ENCODE data around the gene SERPINH1. TPM values are rescaled to one million over a fixed set of nuclear protein-coding genes. Genes with fewer than 3 reads are reported as not detected.

SERPINH1 gene
- total RNA-seq, 1 donor from 2014 or later: 24.1 TPM

- no peak overlapping the region for H3K4me3 Mint-ChIP-seq
- H3K9me3 Mint-ChIP-seq: no peaks in the 10 kb centered on the region
- DNase-seq (ENCODE audit: low spot score): no peak
- intact Hi-C loops (cut with micrococcal nuclease): no loop called here
- H3K36me3 Mint-ChIP-seq (ENCODE audit: low read depth): peaks cover under 1% of the 10 kb centered on the region
- no peak overlapping the region for H3K27ac Mint-ChIP-seq
- H3K4me1 Mint-ChIP-seq (ENCODE audit: low read depth): peaks cover 7% of the 10 kb centered on the region
- peaks cover 20% of the 10 kb centered on the region for H3K27me3 Mint-ChIP-seq (ENCODE audit: insufficient read depth)
These were observed 27.9 kb downstream of the SERPINH1 start for GRCh38 chr11:75589933-75590332.

DNA sequence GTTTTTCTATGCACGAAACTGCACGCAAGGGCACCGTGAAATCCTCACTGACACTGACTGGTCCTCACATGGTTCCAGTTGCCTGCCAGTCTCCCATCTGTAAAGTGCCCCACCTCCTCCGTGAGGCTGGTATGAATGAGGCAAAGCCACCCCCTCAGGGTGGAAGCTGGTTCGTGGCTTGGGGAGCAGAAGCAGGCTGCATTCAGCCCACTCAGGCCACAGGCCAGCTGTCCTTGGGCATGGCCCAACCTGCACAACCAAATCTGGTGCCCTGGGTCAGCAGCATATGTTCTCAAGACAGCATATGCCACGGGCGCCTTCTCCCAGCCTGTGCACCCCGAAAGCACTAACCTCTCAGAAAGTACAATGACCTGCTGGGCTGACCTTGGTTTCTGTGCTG lies 29.3 kb downstream of the SERPINH1 start:
- Mint-ChIP-seq H3K4me3 (no peak overlapping the region), H3K27me3 (ENCODE audit: insufficient read depth) (peaks cover 23% of the 10 kb centered on the region), H3K36me3 (ENCODE audit: low read depth) (no peaks in the 10 kb centered on the region), H3K4me1 (ENCODE audit: low read depth) (peaks cover 7% of the 10 kb centered on the region), H3K27ac (no peak overlapping the region), H3K9me3 (no peaks in the 10 kb centered on the region)
- intact Hi-C loops (cut with micrococcal nuclease): no loop called here
- DNase-seq (ENCODE audit: low spot score): no peak

DNA sequence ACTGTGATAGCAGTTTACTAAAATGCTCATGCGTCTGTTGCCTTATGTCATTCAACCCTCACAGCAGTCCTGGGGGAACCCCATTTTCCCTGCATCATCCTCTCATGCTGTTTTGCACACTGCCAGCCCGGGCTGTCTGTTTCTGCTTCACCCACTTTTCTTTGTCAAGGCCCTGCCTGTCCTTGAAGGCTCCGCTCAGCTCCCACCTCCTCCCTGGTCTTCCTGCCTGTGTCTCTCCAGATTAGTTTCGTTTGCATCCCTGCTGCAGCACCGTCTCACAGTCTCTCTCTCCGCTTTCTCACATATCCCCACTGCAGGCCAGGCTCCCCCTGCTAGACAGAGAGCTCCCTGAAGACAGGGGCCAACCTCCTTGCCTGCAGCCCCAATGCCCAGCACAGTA lies 29.9 kb downstream of the SERPINH1 start:
- Mint-ChIP-seq H3K4me1 (ENCODE audit: low read depth) (peaks cover 7% of the 10 kb centered on the region), H3K27me3 (ENCODE audit: insufficient read depth) (peaks cover 23% of the 10 kb centered on the region), H3K4me3 (no peak overlapping the region), H3K27ac (no peak overlapping the region), H3K36me3 (ENCODE audit: low read depth) (no peaks in the 10 kb centered on the region), H3K9me3 (no peaks in the 10 kb centered on the region)
- intact Hi-C loops (cut with micrococcal nuclease): no loop called here
- DNase-seq (ENCODE audit: low spot score): no peak

- H3K9me3 Mint-ChIP-seq: no peaks in the 10 kb centered on the region
- no peaks in the 10 kb centered on the region for H3K36me3 Mint-ChIP-seq (ENCODE audit: low read depth)
- no peak overlapping the region for H3K4me3 Mint-ChIP-seq
- intact Hi-C loops (cut with micrococcal nuclease): no loop called here
- peaks cover 7% of the 10 kb centered on the region for H3K4me1 Mint-ChIP-seq (ENCODE audit: low read depth)
- H3K27me3 Mint-ChIP-seq (ENCODE audit: insufficient read depth): peaks cover 21% of the 10 kb centered on the region
- no peak overlapping the region for H3K27ac Mint-ChIP-seq
- DNase-seq (ENCODE audit: low spot score): no peak
These were observed 30.7 kb downstream of the SERPINH1 start for GRCh38 chr11:75592715-75593114.

DNA sequence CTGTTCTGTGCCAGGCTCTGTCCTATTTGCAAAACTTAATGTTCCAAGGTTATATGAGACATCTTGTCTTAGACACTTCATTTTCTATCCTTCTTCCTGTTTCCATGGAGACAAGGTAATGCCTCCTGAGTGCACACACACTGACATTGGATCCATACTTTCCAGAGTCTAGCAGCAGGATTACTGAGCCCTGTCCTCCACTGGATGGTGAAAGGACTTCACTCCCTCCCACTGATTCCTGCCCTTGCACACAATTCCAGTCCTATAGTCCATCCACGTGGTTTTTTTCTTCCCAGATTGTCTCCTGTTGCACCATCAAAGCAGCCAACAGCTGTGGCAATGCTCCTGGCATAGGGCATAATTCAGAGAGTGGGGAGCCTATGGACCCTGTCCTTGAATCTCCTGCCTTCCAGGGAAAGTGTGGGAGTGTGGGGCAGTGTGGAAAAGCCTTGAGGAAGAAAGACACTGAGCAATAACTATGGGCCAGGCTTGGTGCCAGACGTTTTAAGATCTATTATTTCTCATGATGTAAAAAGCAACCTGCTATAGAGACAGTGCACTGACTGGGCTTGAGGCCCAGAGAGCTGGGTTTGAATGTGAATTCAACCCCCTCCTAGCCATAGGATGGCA lies 31.3 kb downstream of the SERPINH1 start:
- no peak for DNase-seq (ENCODE audit: low spot score)
- H3K36me3 Mint-ChIP-seq (ENCODE audit: low read depth): no peaks in the 10 kb centered on the region
- H3K4me1 Mint-ChIP-seq (ENCODE audit: low read depth): peaks cover 7% of the 10 kb centered on the region
- H3K9me3 Mint-ChIP-seq: no peaks in the 10 kb centered on the region
- no peak overlapping the region for H3K4me3 Mint-ChIP-seq
- intact Hi-C loops (cut with micrococcal nuclease): no loop called here
- no peak overlapping the region for H3K27ac Mint-ChIP-seq
- H3K27me3 Mint-ChIP-seq (ENCODE audit: insufficient read depth): peaks cover 21% of the 10 kb centered on the region

GRCh38 chr11:75594211-75594610 lies 32.2 kb downstream of the SERPINH1 start:
- intact Hi-C loops (cut with micrococcal nuclease): no loop called here
- H3K4me1 Mint-ChIP-seq (ENCODE audit: low read depth): peaks cover 7% of the 10 kb centered on the region
- H3K27me3 Mint-ChIP-seq (ENCODE audit: insufficient read depth): peaks cover 21% of the 10 kb centered on the region
- H3K27ac Mint-ChIP-seq: no peak overlapping the region
- H3K4me3 Mint-ChIP-seq: no peak overlapping the region
- no peaks in the 10 kb centered on the region for H3K9me3 Mint-ChIP-seq
- no peaks in the 10 kb centered on the region for H3K36me3 Mint-ChIP-seq (ENCODE audit: low read depth)
- no peak for DNase-seq (ENCODE audit: low spot score)

GRCh38 chr11:75595429-75595828 lies 33.4 kb downstream of the SERPINH1 start:
- no peak overlapping the region for H3K4me3 Mint-ChIP-seq
- H3K27ac Mint-ChIP-seq: no peak overlapping the region
- H3K36me3 Mint-ChIP-seq (ENCODE audit: low read depth): no peaks in the 10 kb centered on the region
- no peaks in the 10 kb centered on the region for H3K9me3 Mint-ChIP-seq
- DNase-seq (ENCODE audit: low spot score): no peak
- peaks cover 7% of the 10 kb centered on the region for H3K4me1 Mint-ChIP-seq (ENCODE audit: low read depth)
- peaks cover 18% of the 10 kb centered on the region for H3K27me3 Mint-ChIP-seq (ENCODE audit: insufficient read depth)
- intact Hi-C loops (cut with micrococcal nuclease): no loop called here

DNA sequence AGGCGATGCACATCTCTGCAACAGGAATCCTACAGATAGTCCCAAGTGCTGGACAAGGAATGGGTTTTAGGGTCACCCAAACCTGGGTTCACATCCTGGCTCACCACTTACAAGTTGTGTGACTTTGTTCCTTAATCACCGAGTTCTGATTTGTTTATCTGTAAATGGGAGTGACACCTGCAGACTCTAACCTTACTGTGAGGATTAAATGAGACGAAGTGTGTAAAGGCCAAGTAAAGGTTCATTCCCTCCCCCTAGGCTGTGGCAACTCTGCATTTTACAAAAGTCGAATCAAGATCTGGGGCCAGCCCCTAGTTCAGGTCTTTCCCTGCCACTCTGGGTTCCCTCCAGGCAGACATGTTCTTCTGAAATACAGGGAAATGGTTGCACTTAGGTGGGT lies 34.9 kb downstream of the SERPINH1 start:
- intact Hi-C loops (cut with micrococcal nuclease): no loop called here
- Mint-ChIP-seq H3K27ac (no peak overlapping the region), H3K4me3 (no peak overlapping the region), H3K27me3 (ENCODE audit: insufficient read depth) (peaks cover 21% of the 10 kb centered on the region), H3K36me3 (ENCODE audit: low read depth) (no peaks in the 10 kb centered on the region), H3K9me3 (no peaks in the 10 kb centered on the region), H3K4me1 (ENCODE audit: low read depth) (peaks cover 7% of the 10 kb centered on the region)
- DNase-seq (ENCODE audit: low spot score): no peak

GRCh38 chr11:75597636-75598035 lies 35.6 kb downstream of the SERPINH1 start:
- no peak overlapping the region for H3K27ac Mint-ChIP-seq
- H3K4me3 Mint-ChIP-seq: no peak overlapping the region
- H3K27me3 Mint-ChIP-seq (ENCODE audit: insufficient read depth): peaks cover 20% of the 10 kb centered on the region
- no peaks in the 10 kb centered on the region for H3K36me3 Mint-ChIP-seq (ENCODE audit: low read depth)
- intact Hi-C loops (cut with micrococcal nuclease): no loop called here
- H3K4me1 Mint-ChIP-seq (ENCODE audit: low read depth): peaks cover 5% of the 10 kb centered on the region
- no peaks in the 10 kb centered on the region for H3K9me3 Mint-ChIP-seq
- DNase-seq (ENCODE audit: low spot score): no peak

DNA sequence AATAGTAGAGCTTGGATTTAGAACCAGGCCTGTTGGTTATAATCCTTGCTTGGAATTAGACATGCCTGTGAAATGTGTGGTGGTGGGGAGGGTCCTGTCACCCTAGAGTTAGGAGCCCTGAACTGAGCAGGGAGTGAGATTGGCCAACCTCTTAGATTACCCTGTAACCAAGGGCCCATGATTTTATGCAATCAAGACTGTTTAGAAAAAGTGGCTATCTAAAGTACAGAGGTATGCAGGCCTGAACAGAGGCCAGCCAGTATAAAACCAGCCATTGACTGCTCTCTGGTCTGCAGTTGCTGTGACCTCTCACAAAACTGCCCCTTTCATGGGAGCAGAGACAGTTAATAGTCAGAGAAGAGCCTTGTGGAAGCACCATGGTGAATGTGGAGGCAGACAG lies 36.2 kb downstream of the SERPINH1 start:
- H3K27me3 Mint-ChIP-seq (ENCODE audit: insufficient read depth): peaks cover 17% of the 10 kb centered on the region
- H3K9me3 Mint-ChIP-seq: no peaks in the 10 kb centered on the region
- H3K4me3 Mint-ChIP-seq: no peak overlapping the region
- no peaks in the 10 kb centered on the region for H3K36me3 Mint-ChIP-seq (ENCODE audit: low read depth)
- intact Hi-C loops (cut with micrococcal nuclease): no loop called here
- H3K27ac Mint-ChIP-seq: no peak overlapping the region
- no peaks in the 10 kb centered on the region for H3K4me1 Mint-ChIP-seq (ENCODE audit: low read depth)
- DNase-seq (ENCODE audit: low spot score): no peak

DNA sequence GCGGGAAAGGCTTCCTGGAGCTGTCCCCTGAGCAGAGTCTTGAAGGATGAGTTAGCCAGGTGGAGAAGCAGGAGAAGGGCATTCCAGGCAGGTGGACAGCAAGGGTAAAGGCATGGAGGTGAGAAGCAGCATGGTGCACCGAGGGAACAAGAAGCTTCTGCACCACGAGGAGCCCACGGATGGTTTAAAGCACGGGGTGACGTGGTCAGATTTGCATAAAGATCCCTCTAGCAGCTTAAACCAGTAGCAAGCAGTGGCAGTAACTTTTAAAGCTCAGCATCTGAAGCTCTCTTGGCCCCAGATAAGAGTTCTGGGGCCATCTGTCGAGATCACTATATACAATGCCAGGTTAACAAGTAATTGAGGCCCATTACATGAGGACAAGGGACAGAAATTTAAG lies 36.8 kb downstream of the SERPINH1 start:
- intact Hi-C loops (cut with micrococcal nuclease): no loop called here
- H3K27ac Mint-ChIP-seq: no peak overlapping the region
- no peaks in the 10 kb centered on the region for H3K4me1 Mint-ChIP-seq (ENCODE audit: low read depth)
- H3K27me3 Mint-ChIP-seq (ENCODE audit: insufficient read depth): peaks cover 17% of the 10 kb centered on the region
- no peaks in the 10 kb centered on the region for H3K36me3 Mint-ChIP-seq (ENCODE audit: low read depth)
- DNase-seq (ENCODE audit: low spot score): no peak
- no peak overlapping the region for H3K4me3 Mint-ChIP-seq
- H3K9me3 Mint-ChIP-seq: no peaks in the 10 kb centered on the region

- Mint-ChIP-seq H3K36me3 (ENCODE audit: low read depth) (no peaks in the 10 kb centered on the region), H3K9me3 (no peaks in the 10 kb centered on the region), H3K27me3 (ENCODE audit: insufficient read depth) (peaks cover 20% of the 10 kb centered on the region), H3K27ac (no peak overlapping the region), H3K4me1 (ENCODE audit: low read depth) (no peaks in the 10 kb centered on the region), H3K4me3 (no peak overlapping the region)
- intact Hi-C loops (cut with micrococcal nuclease): no loop called here
- DNase-seq (ENCODE audit: low spot score): no peak
These were observed 38.3 kb downstream of the SERPINH1 start for GRCh38 chr11:75600356-75600755.

GRCh38 chr11:75601494-75601893 lies 39.4 kb downstream of the SERPINH1 start:
- Mint-ChIP-seq H3K27ac (no peak overlapping the region), H3K36me3 (ENCODE audit: low read depth) (no peaks in the 10 kb centered on the region), H3K9me3 (no peaks in the 10 kb centered on the region), H3K4me3 (no peak overlapping the region), H3K27me3 (ENCODE audit: insufficient read depth) (peaks cover 14% of the 10 kb centered on the region), H3K4me1 (ENCODE audit: low read depth) (no peaks in the 10 kb centered on the region)
- intact Hi-C loops (cut with micrococcal nuclease): no loop called here
- DNase-seq (ENCODE audit: low spot score): no peak

DNA sequence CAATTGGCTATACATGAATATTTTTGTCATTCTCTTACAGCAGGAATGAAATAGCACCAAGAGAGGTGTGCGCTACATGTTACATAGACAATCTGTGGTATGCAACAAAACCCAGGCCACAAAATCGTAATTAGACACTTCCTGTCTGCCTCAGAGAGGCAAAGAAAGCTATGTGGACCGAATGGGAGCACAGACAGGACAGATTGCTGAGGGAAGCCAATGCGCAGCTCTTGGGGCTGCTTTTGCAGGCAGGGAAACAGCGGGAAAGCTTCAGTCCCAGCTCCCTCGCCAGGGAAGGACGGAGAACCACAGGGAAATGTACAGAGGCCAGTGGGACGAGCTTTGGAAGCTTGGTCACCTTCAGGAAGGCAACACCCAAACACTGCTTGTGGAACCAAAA lies 40.9 kb downstream of the SERPINH1 start:
- no peaks in the 10 kb centered on the region for H3K4me1 Mint-ChIP-seq (ENCODE audit: low read depth)
- H3K4me3 Mint-ChIP-seq: no peak overlapping the region
- peaks cover 17% of the 10 kb centered on the region for H3K27me3 Mint-ChIP-seq (ENCODE audit: insufficient read depth)
- H3K9me3 Mint-ChIP-seq: no peaks in the 10 kb centered on the region
- intact Hi-C loops (cut with micrococcal nuclease): no loop called here
- H3K27ac Mint-ChIP-seq: no peak overlapping the region
- H3K36me3 Mint-ChIP-seq (ENCODE audit: low read depth): no peaks in the 10 kb centered on the region
- DNase-seq (ENCODE audit: low spot score): no peak

Data from activated T-helper 1 cell treated with anti-CD3 and anti-CD28 coated beads, Interleukin-12 subunit alpha, Interleukin-12 subunit beta, Interleukin-2, Interleukin-4 antibody, amounts not matched to agents 30 ng/mL and 10 ng/mL and 1 ng/mL, durations not matched to agents 14 hours and 24 hours and 36 hours (primary cell).